Caco-2 (cell line): Measurements from ENCODE around the gene UXS1. TPM values are rescaled to one million over a fixed set of nuclear protein-coding genes. Genes with fewer than 3 reads are reported as not detected.

Source experiments
- BruUV-seq: library from RNA; stranded (reverse); fragments of 400-500 nt; replicated peaks from 2 replicates; lab custom pipeline; 2021; lab: Mats Ljungman, UMichigan
- CTCF ChIA-PET: fragments of 300-600 bp; sonication (Branson Sonifier 250); formaldehyde crosslinking; loops from one replicate; lab custom pipeline; 2022; ENCODE audit warnings: antibody characterized with exemption; lab: Charles Lee
- POLR2A ChIA-PET: fragments of 300-600 bp; sonication (Branson Sonifier 250); formaldehyde crosslinking; loops from one replicate; lab custom pipeline; 2022; ENCODE audit warnings: antibody characterized with exemption; lab: Charles Lee
- DNase-seq, 2 experiments: peaks; one replicate each; pipeline versions ENCODE4 v3.0.0 to v3.0.0-alpha.2; 2020 to 2022
- H3K27me3 ChIP-seq: replicated peaks from 2 replicates; pipeline ENCODE4 v1.6.0; 2011; ENCODE audit warnings: low read length; ENCODE audit not compliant: control insufficient read depth, insufficient read depth
- H3K36me3 ChIP-seq: 2 replicates; pipeline ENCODE4 v1.5.1; 2011; ENCODE audit warnings: low read length; ENCODE audit not compliant: control insufficient read depth, insufficient read depth
- H3K4me1 ChIP-seq: fragments of 250-450 bp; sonication (Bioruptor Pico); 2 replicates; pipeline ENCODE4 v1.5.1; 2020; ENCODE audit warnings: mild to moderate bottlenecking
- H3K4me3 ChIP-seq: 2 replicates; pipeline ENCODE4 v1.5.1; 2011; ENCODE audit warnings: low read depth, mild to moderate bottlenecking, control low read depth, low read length
- H3K9me3 ChIP-seq: fragments of 250-450 bp; sonication (Bioruptor Pico); 2 replicates; pipeline ENCODE4 v1.5.1; 2020; ENCODE audit warnings: mild to moderate bottlenecking, moderate library complexity
- H3K27ac Mint-ChIP-seq: one replicate; pipeline ENCODE4 v1.8.0; 2022; ENCODE audit warnings: mixed read lengths; ENCODE audit not compliant: unreplicated experiment
- H3K27me3 Mint-ChIP-seq: one replicate; pipeline ENCODE4 v1.8.0; 2022; ENCODE audit warnings: mixed read lengths; ENCODE audit not compliant: insufficient read depth, unreplicated experiment
- H3K36me3 Mint-ChIP-seq: one replicate; pipeline ENCODE4 v1.8.0; 2022; ENCODE audit warnings: mild to moderate bottlenecking, mixed read lengths; ENCODE audit not compliant: insufficient read depth, unreplicated experiment
- H3K4me1 Mint-ChIP-seq: one replicate; pipeline ENCODE4 v1.8.0; 2022; ENCODE audit warnings: low read depth, mixed read lengths; ENCODE audit not compliant: unreplicated experiment
- H3K4me3 Mint-ChIP-seq: one replicate; pipeline ENCODE4 v1.8.0; 2022; ENCODE audit warnings: mild to moderate bottlenecking, moderate library complexity, mixed read lengths; ENCODE audit not compliant: unreplicated experiment
- H3K9me3 Mint-ChIP-seq: one replicate; pipeline ENCODE4 v1.8.0; 2022; ENCODE audit warnings: mixed read lengths; ENCODE audit not compliant: unreplicated experiment
- intact Hi-C: fragments of 100-400 bp; cut with micrococcal nuclease; formaldehyde crosslinking; loops from one replicate; pipeline ENCODE4 v1.10.0; 2022; ENCODE audit not compliant: unreplicated experiment
- total RNA-seq: library from RNA; stranded (reverse); gene quantifications from 2 replicates; pipeline ENCODE4 v1.2.3, GENCODE V29; 2022
- TF ChIP-seq, protein P1 (sequence below), 2 experiments: fragments of 200-600 bp in 1 of 2; IDR thresholded peaks; 1 replicate in 1 of 2; 2 replicates in 1 of 2; pipeline versions ENCODE4 v1.5.1 to v1.8.0; 2011 to 2022; ENCODE audit warnings: antibody characterized with exemption in 1 of 2, control low read depth in 1 of 2, inconsistent platforms in 1 of 2, low read depth in 1 of 2, low read length in 1 of 2, mild to moderate bottlenecking in 1 of 2, moderate library complexity in 1 of 2; ENCODE audit not compliant: insufficient read depth in 1 of 2, severe bottlenecking in 1 of 2, unreplicated experiment in 1 of 2

UXS1 gene
- total RNA-seq, 1 experiment from 2014 or later = 72.7 TPM

DNA sequence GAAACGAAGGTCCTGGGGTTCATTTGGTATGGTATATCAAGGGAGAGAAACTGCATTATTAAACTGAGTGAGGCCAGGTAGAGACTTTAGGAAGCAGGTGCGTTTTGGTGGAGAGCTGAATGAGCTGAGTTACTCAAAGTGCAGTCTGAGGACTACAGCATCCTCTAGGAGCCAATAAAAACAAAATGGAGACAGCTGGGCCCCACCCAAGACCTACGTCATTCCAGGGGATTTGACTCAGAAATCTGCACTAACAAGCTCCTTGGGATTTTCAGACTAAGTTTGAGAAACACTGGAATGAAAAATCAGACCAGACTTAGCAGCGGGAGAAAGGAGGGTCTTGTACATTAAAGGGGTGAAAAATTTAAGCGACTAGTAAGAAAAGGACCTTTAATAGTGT lies 131.5 kb downstream of the UXS1 start:
- peaks cover 11% of the 10 kb centered on the region for H3K9me3 Mint-ChIP-seq
- ChIA-PET CTCF (interaction anchor here (0.6 kb wide), 1 partner anchor 139 kb away, joined by 7 read pairs; no protein-coding TSS in a partner anchor), POLR2A (no interaction called here)
- H3K36me3 ChIP-seq = no peaks in the 10 kb centered on the region
- DNase-seq = no peak
- H3K9me3 ChIP-seq = no peaks in the 10 kb centered on the region
- no peak overlapping the region for H3K27ac Mint-ChIP-seq
- H3K36me3 Mint-ChIP-seq = no peaks in the 10 kb centered on the region
- no peak overlapping the region for H3K4me3 Mint-ChIP-seq
- H3K4me1 Mint-ChIP-seq = no peaks in the 10 kb centered on the region
- 0 out of 2 replicates have a peak, but pooled peaks cover under 1% of the 10 kb centered on the region for H3K4me1 ChIP-seq
- no TSS peak for BruUV-seq
- TF ChIP-seq, protein P1, sequence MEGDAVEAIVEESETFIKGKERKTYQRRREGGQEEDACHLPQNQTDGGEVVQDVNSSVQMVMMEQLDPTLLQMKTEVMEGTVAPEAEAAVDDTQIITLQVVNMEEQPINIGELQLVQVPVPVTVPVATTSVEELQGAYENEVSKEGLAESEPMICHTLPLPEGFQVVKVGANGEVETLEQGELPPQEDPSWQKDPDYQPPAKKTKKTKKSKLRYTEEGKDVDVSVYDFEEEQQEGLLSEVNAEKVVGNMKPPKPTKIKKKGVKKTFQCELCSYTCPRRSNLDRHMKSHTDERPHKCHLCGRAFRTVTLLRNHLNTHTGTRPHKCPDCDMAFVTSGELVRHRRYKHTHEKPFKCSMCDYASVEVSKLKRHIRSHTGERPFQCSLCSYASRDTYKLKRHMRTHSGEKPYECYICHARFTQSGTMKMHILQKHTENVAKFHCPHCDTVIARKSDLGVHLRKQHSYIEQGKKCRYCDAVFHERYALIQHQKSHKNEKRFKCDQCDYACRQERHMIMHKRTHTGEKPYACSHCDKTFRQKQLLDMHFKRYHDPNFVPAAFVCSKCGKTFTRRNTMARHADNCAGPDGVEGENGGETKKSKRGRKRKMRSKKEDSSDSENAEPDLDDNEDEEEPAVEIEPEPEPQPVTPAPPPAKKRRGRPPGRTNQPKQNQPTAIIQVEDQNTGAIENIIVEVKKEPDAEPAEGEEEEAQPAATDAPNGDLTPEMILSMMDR (IDR thresholded peaks at IDR 0.05; ENCODE audit: insufficient read depth in 1 of 2, low read depth in 1 of 2, low read length in 1 of 2, severe bottlenecking in 1 of 2, unreplicated experiment in 1 of 2) = no peak
- no peaks in the 10 kb centered on the region for H3K27me3 Mint-ChIP-seq
- H3K27me3 ChIP-seq = no peaks in the 10 kb centered on the region
- no peak overlapping the region for H3K4me3 ChIP-seq
- intact Hi-C loops = no loop called here

DNA sequence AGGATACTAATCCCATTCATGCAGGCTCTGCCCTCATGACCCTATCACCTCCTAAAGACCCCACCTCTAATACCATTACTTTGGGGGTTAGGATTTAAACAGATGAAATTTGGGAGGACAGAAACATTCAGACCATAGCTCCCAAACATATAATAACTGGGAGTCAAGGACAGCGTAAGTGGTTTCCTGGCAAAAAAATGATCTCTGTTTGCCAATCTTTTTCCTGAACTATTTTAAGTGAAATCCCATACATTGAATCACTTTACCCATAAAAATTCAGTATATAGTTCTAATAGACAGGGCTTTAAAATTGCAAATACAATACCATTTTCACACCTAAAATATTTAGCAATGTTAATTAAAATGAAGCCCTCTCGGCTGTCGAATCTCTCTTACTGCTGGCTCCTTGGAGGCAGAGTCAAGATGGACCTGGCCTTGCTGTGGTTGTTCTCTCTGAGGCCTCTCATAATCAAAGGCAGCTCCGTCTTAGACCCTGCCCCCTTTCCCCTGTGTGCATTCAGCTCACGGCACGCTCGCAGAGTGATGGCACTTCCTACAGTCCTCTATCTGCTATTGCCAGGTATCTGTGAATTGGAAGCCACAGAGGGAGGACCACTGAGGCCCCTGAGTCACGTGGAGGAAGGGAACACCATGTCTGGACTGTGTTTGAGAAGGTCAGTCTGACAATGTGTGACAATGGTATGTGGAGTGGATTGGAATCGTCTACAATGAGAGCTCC lies 132.3 kb downstream of the UXS1 start:
- Mint-ChIP-seq H3K4me1 (peaks cover 6% of the 10 kb centered on the region), H3K4me3 (no peak overlapping the region), H3K9me3 (peaks cover 11% of the 10 kb centered on the region), H3K36me3 (no peaks in the 10 kb centered on the region), H3K27me3 (no peaks in the 10 kb centered on the region), H3K27ac (no peak overlapping the region)
- DNase-seq = no peak
- H3K9me3 ChIP-seq = no peaks in the 10 kb centered on the region
- intact Hi-C loops = no loop called here
- TF ChIP-seq, protein P1 (IDR thresholded peaks at IDR 0.05; ENCODE audit: insufficient read depth in 1 of 2, low read depth in 1 of 2, low read length in 1 of 2, severe bottlenecking in 1 of 2, unreplicated experiment in 1 of 2) = no peak
- H3K27me3 ChIP-seq = no peaks in the 10 kb centered on the region
- no peaks in the 10 kb centered on the region for H3K36me3 ChIP-seq
- H3K4me3 ChIP-seq = no peak overlapping the region
- CTCF ChIA-PET = no interaction called here
- H3K4me1 ChIP-seq = 0 out of 2 replicates have a peak, but pooled peaks cover 5% of the 10 kb centered on the region
- no TSS peak for BruUV-seq
- POLR2A ChIA-PET = no interaction called here

DNA sequence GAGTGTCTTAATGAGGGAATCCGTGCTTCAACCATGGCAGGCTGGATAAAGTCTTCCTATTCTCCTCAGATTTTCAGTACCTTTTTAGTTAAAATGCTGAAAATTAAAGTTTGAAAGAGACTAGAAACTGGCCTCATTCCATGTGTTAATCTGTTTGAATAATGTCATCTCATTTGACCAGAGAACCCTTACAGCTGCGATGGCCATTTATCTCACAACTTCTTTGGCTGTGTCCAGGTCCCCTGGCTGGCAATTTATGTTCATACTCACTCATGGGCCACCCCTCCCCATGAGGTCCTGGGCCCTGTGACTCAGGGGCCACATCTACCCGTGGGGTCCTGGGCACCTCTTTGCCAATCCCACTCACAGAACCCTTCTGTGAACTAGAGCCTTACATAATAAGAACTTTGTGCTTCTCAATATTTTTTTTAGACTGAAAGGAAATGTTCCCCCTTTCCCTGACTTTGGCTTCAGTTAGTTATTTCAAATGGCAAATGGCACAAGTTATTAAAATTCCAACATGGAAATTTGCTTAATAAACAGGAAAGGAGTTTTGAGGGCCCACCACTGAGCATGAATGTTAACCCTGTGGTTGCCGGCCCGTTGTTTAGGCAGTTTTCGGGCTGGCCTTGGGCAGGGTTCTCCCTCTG lies 134.6 kb downstream of the UXS1 start:
- Histone ChIP-seq H3K4me1 (0 out of 2 replicates have a peak, but pooled peaks cover 5% of the 10 kb centered on the region), H3K9me3 (no peaks in the 10 kb centered on the region), H3K36me3 (no peaks in the 10 kb centered on the region), H3K27me3 (no peaks in the 10 kb centered on the region), H3K4me3 (no peak overlapping the region)
- no peak overlapping the region for H3K27ac Mint-ChIP-seq
- H3K4me3 Mint-ChIP-seq = no peak overlapping the region
- CTCF ChIA-PET = no interaction called here
- H3K27me3 Mint-ChIP-seq = no peaks in the 10 kb centered on the region
- TF ChIP-seq, protein P1 (IDR thresholded peaks at IDR 0.05; ENCODE audit: insufficient read depth in 1 of 2, low read depth in 1 of 2, low read length in 1 of 2, severe bottlenecking in 1 of 2, unreplicated experiment in 1 of 2) = no peak
- no TSS peak for BruUV-seq
- H3K4me1 Mint-ChIP-seq = peaks cover 6% of the 10 kb centered on the region
- H3K9me3 Mint-ChIP-seq = peaks cover 11% of the 10 kb centered on the region
- POLR2A ChIA-PET = no interaction called here
- H3K36me3 Mint-ChIP-seq = no peaks in the 10 kb centered on the region
- intact Hi-C loops = no loop called here
- no peak for DNase-seq
